D721Med (cell line): ENCODE data around the gene EXOC6B.

Source experiments
- DNase-seq: peaks from one replicate; pipeline ENCODE4 v3.0.0; 2011; ENCODE audit warnings: low spot score; ENCODE audit not compliant: insufficient read length
- FAIRE-seq: peaks from 2 replicates; lab custom pipeline; 2011; peaks lifted over from hg19 to GRCh38; lab: Jason Lieb, UNC
- CTCF ChIP-seq: IDR thresholded peaks from 2 replicates; pipeline ENCODE4 v1.5.1; 2012; ENCODE audit warnings: mild to moderate bottlenecking, control low read depth; ENCODE audit not compliant: insufficient read depth; ENCODE audit errors: missing control alignments

EXOC6B gene

GRCh38 chr2:72843301-72843700 lies 17.5 kb upstream of the EXOC6B start:
- no peak for FAIRE-seq
- TF ChIP-seq CTCF: no peak

GRCh38 chr2:72841462-72842125 lies 15.8 kb upstream of the EXOC6B start:
- no peak for FAIRE-seq
- TF ChIP-seq CTCF: no peak
- no peak for DNase-seq

More at GRCh38 chr2:72843301-72843700, 17.5 kb upstream of the EXOC6B start:
- no peak for DNase-seq

GRCh38 chr2:72840066-72840465 lies 14.2 kb upstream of the EXOC6B start:
- DNase-seq: no peak
- FAIRE-seq: no peak
- no peak for TF ChIP-seq CTCF

GRCh38 chr2:72837171-72837570 lies 11.3 kb upstream of the EXOC6B start:
- FAIRE-seq: no peak
- TF ChIP-seq CTCF: no peak

GRCh38 chr2:72835403-72835802 lies 9.6 kb upstream of the EXOC6B start:
- no peak for DNase-seq
- no peak for TF ChIP-seq CTCF
- no peak for FAIRE-seq

More at GRCh38 chr2:72837171-72837570, 11.3 kb upstream of the EXOC6B start:
- no peak for DNase-seq

- no peak for TF ChIP-seq CTCF
- DNase-seq: no peak
- FAIRE-seq: no peak
These were observed 8.8 kb upstream of the EXOC6B start for GRCh38 chr2:72834596-72834995.

- no peak for DNase-seq
- no peak for TF ChIP-seq CTCF
- FAIRE-seq: no peak
These were observed 7.4 kb upstream of the EXOC6B start for GRCh38 chr2:72833084-72833714.
